Embryonic facial prominence (tissue), 1 donor: ENCODE results near the gene OR2T1.
"Not testable (repeated sequence)": the region's sequence is repeated elsewhere in the genome, so short reads cannot be mapped to it uniquely, and the experiment has no call there.

Experiments
- DNase-seq: peaks from one replicate; pipeline ENCODE4 v3.0.0-alpha.2; 2016; ENCODE audit errors: extremely low spot score

Gene OR2T1, protein sequence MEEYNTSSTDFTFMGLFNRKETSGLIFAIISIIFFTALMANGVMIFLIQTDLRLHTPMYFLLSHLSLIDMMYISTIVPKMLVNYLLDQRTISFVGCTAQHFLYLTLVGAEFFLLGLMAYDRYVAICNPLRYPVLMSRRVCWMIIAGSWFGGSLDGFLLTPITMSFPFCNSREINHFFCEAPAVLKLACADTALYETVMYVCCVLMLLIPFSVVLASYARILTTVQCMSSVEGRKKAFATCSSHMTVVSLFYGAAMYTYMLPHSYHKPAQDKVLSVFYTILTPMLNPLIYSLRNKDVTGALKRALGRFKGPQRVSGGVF

GRCh38 chr1:248402748-248403147 is at the start of gene OR2T1:
TSS of gene OR2T1 (plus strand) at chr1:248403048. CDS start at chr1:248406148, 3,100 bp downstream.
- no peak for DNase-seq

DNA sequence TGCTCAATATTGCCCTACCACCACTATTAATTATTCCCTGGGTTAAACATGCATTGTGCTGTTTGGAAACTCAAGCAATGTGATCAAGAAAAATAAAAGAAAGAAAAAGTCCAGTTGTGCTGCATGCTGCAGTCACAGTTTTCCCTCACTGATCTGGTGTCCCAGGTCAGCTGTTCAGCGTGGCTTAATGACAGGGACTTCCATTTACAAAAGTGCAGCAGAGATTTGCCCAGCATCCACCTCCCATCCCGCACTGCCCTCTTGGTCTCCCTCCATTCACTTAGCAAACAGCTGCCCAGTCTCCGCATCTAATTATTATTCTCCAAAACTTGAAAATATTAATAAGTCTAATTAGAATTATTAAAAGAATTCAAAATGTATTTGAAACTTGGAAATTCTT is 43.4 kb upstream of the OR2T1 start:
- no peak for DNase-seq

GRCh38 chr1:248361121-248361715 is 41.6 kb upstream of the OR2T1 start, which contains the start of gene OR2T4:
TSS of gene OR2T4 (plus strand) at chr1:248361665. CDS start at chr1:248361665, 0 bp downstream.
- no peak for DNase-seq

- DNase-seq: no peak
Observed at GRCh38 chr1:248366609-248367008, 36.2 kb upstream of the OR2T1 start.

- no peak for DNase-seq
Observed at GRCh38 chr1:248372394-248372793, 30.5 kb upstream of the OR2T1 start.

DNA sequence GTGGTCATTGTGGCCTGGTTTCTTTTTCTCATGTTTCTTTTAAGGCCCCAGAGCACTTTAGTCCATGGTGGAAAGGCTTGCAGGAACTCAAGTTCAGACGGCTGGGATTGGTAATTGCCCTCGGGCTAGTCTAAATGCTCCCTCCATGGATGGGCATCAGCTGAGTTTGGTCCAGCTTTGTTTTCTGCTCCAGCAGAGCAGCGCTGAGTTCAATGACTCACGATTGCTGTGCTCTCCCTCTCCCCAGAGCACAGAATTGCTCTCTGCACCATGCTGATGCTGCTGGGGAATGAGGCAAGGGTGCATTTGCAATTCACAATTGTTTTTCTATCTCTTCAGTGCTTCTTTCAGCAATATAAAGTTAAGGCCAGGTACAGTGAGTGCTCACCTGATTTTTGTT is 29.1 kb upstream of the OR2T1 start:
- DNase-seq: no peak

DNA sequence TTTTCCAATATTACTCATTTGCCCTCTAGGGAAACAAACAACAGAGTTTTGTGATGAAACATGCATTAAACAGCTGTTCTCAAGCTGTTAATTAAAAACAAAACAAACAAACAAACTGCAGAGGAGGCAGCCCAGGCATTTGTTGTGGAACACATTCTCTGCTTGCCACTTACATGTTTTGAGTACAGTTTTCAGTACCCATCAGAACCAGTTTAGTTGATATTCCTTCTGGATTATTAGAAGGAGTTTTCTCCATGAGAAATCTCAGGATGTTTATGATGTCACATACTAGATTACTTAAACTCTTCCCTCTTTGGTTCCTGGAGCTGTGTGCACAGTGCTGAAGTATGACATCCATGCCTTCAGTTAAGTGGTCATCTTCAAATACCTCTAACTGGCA is 27.4 kb upstream of the OR2T1 start, which contains the start of gene OR2T6:
OR2T6 (plus strand) TSS at position 301 of the 400 bp plus-strand sequence. CDS start 11,863 bp downstream, outside the sequence.
- no peak for DNase-seq

DNA sequence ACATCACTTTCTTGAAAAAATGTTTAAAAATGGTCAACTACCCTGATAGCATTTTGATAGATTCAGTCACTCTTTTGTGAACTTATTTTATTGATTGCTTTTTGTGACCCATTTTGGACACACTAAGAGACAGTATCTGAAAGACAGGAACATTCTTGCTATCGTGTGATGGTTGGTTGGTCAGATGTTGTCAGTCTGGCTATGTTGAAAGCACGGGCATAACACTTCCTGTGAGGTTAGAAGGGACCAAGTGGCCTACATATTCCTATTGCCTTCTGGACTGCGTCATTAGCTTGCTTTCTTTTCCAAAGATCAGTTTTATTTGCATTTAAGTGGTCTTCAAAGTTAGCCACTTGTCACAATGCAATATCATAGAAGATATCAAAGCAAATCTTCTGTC is 25.9 kb upstream of the OR2T1 start:
- DNase-seq: no peak

- no peak for DNase-seq
Observed at GRCh38 chr1:248380854-248381253, 22.0 kb upstream of the OR2T1 start.

DNA sequence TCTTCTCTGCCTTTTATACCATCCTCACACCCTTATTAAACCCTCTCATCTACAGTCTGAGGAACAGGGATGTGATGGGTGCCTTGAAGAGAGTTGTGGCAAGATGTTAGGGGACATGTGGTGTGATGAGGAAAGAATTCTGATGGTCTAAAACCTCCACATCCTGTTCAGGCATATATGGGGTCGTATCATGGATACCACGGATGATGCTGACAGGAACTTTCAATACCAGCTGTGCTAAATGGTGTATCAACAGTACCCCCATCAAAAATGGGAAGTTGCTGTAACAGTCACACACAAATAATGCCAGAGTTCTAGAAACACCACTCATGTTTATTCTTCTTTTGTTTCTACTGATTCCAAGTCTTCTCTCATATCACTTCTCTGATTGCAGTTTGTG is 14.4 kb upstream of the OR2T1 start:
- DNase-seq: no peak

GRCh38 chr1:248393050-248393449 is 9.8 kb upstream of the OR2T1 start:
- no peak for DNase-seq

GRCh38 chr1:248404024-248404423 is 1.2 kb downstream of the OR2T1 start:
- DNase-seq: no peak

GRCh38 chr1:248406721-248407692 is 4.2 kb downstream of the OR2T1 start:
- no peak for DNase-seq

GRCh38 chr1:248416226-248416625 is 13.4 kb downstream of the OR2T1 start:
- DNase-seq: no peak

GRCh38 chr1:248417854-248418253 is 15.0 kb downstream of the OR2T1 start:
- DNase-seq: no peak

DNA sequence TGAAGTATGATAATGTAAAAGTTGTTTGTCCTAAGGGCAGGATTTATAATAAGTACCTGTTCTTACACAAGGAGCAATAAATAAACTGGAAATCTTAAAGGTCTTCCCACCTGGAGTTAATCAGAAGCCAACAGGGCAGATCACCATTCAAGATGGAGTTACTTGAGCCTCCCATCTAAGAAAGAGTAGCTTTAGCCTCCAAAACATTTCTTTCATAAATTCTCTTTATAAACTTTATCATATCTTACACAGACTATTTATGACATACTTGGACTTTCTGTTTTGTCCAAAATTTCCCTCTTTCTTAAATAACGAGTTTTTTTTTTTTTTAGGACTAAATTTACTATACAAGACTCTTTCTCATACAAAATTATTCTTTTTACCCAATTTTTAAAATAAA is 18.5 kb downstream of the OR2T1 start:
- no peak for DNase-seq

DNA sequence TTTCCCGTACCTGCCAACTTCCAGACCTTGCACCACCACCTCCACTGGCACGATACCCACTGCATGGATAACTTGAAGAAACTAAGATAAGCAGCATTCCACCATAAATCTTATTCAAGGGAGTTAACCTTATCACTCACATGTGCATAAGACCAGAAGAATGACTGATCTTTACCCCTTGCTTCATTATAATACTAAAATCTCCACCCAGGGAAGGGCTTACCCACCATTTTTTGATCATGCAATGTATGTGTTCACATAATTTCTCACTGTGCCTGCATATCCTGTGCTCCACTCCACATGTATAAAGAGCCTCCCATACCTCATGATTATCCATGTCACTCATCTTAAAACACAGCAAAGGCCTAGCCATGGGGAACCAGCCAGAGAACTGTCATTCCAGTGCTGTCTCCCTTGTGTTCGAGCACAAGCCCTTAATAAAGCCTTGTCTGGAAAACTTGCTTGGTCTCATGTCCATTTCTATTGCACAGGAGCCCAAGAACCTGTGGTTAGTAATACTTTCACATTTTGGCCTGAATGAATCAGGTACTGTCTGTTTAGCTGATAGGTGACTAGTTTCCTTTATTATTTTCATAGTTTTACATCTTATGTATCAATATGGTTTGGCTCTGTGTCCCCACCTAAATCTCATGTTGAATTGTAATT is 24.8 kb downstream of the OR2T1 start:
- DNase-seq: not testable (repeated sequence)

- DNase-seq: not testable (repeated sequence)
Observed at GRCh38 chr1:248428192-248428533, 25.3 kb downstream of the OR2T1 start.

- not testable (repeated sequence) for DNase-seq
Observed at GRCh38 chr1:248431683-248432082, 28.8 kb downstream of the OR2T1 start.

GRCh38 chr1:248432201-248432600 is 29.4 kb downstream of the OR2T1 start:
- not testable (repeated sequence) for DNase-seq

DNA sequence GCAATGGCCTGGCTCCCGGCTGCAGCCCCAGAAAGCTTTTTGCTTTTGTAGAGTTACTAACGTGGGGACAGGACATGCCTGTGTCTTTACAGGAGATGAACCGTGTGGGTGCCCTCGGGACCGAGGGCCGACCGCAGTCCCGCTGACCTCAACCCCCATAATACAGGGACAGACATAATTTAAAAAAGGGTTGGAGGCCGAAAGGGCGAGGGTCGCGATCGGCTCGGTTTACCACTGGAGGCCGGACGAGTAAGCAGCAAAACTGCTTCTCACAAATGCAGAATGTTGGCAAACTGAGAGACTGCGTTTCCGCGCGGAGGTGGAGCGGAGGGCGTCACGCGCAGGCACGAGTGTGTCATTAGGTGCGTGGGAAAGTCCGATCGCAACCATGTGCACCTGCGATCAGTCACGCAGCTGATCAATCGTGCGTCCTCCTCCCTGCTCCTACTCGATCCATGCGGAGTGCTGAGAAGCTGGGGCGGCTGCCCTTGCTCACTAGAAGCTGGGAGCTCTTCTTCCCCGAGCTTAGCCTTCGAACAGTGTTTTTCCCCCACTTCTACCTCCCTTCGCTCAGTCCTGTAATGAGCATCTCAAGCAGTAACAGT is 31.1 kb downstream of the OR2T1 start:
- DNase-seq: not testable (repeated sequence)
